Panc1 (cell line): ENCODE measurements around the gene INTS4. TPM values are rescaled to one million over a fixed set of nuclear protein-coding genes. Genes with fewer than 3 reads are reported as not detected.
"Not testable (repeated sequence)": the region's sequence is repeated elsewhere in the genome, so short reads cannot be mapped to it uniquely, and the experiment has no call there.

Source experiments
- ATAC-seq: fragments of 200-7000 bp; cut with Tn5 transposase; 2 replicates; pipeline ENCODE4 v1.9.1; 2020; ENCODE audit warnings: mild to moderate bottlenecking, moderate library complexity
- BruUV-seq: library from RNA; stranded (reverse); fragments of 400-500 nt; replicated peaks from 2 replicates; lab custom pipeline; 2021; lab: Mats Ljungman, UMichigan
- CTCF ChIA-PET: fragments of 300-600 bp; sonication (Branson Sonifier 250); formaldehyde crosslinking; loops from one replicate; lab custom pipeline; 2022; ENCODE audit warnings: antibody characterized with exemption; lab: Charles Lee
- POLR2A ChIA-PET: fragments of 300-600 bp; sonication (Branson Sonifier 250); formaldehyde crosslinking; loops from one replicate; lab custom pipeline; 2022; ENCODE audit warnings: antibody characterized with exemption; lab: Charles Lee
- DNase-seq: peaks from one replicate; pipeline ENCODE4 v3.0.0-alpha.2; 2010; ENCODE audit warnings: low read depth, low spot score
- H3K27ac ChIP-seq: 2 replicates; pipeline ENCODE4 v1.5.1; 2011; ENCODE audit warnings: mild to moderate bottlenecking, low read length, inconsistent platforms
- H3K27me3 ChIP-seq: fragments of 200-500 bp; sonication (Bioruptor generic); 2 replicates; pipeline ENCODE4 v1.6.0; 2014; ENCODE audit warnings: low read length, inconsistent platforms; ENCODE audit not compliant: control insufficient read depth, insufficient read depth
- H3K36me3 ChIP-seq: fragments of 200-500 bp; sonication (Bioruptor generic); 2 replicates; pipeline ENCODE4 v1.5.1; 2014; ENCODE audit warnings: inconsistent platforms, mild to moderate bottlenecking, low read length, moderate library complexity; ENCODE audit not compliant: control insufficient read depth, insufficient read depth
- H3K4me1 ChIP-seq: 2 replicates; pipeline ENCODE4 v1.5.1; 2011; ENCODE audit warnings: inconsistent platforms, mild to moderate bottlenecking, low read length, moderate library complexity; ENCODE audit not compliant: control insufficient read depth, insufficient read depth
- H3K4me3 ChIP-seq, 2 experiments: 2 replicates each; pipeline ENCODE4 v1.5.1; 2011 to 2012; ENCODE audit warnings: low read depth in 2 of 2, low read length in 2 of 2, mild to moderate bottlenecking in 2 of 2, inconsistent platforms in 1 of 2, moderate library complexity in 1 of 2
- H3K9me3 ChIP-seq: fragments of 200-500 bp; sonication (Bioruptor generic); 2 replicates; pipeline ENCODE4 v1.5.1; 2014; ENCODE audit warnings: low read depth, mild to moderate bottlenecking, inconsistent platforms, low read length, moderate library complexity; ENCODE audit not compliant: control insufficient read depth, insufficient read depth
- POLR2AphosphoS5 ChIP-seq: IDR thresholded peaks from 2 replicates; pipeline ENCODE4 v1.6.1; 2012; ENCODE audit warnings: mild to moderate bottlenecking, low read depth, low read length, moderate library complexity
- SIN3A ChIP-seq: IDR thresholded peaks from 2 replicates; pipeline ENCODE4 v1.6.1; 2012; ENCODE audit warnings: low read depth, mild to moderate bottlenecking, low read length, moderate library complexity, borderline replicate concordance; ENCODE audit not compliant: insufficient read depth
- TCF7L2 ChIP-seq: IDR thresholded peaks from 2 replicates; pipeline ENCODE4 v1.6.1; 2011; ENCODE audit warnings: mild to moderate bottlenecking, low read depth, low read length, inconsistent platforms
- in situ Hi-C: cut with HindIII; loops from 2 replicates; pipeline ENCODE4 v1.10.0; 2016; ENCODE audit warnings: low sequenced_read_pairs, low pct_unique_long_range_greater_than_20kb
- intact Hi-C: fragments of 100-400 bp; cut with micrococcal nuclease; formaldehyde crosslinking; loops from one replicate; pipeline ENCODE4 v1.10.0; 2022; ENCODE audit not compliant: unreplicated experiment
- total RNA-seq: library from RNA; stranded (reverse); gene quantifications from one replicate; pipeline ENCODE4 v1.2.1, GENCODE V29; 2021; ENCODE audit not compliant: unreplicated experiment
- TF ChIP-seq, protein P1 (sequence below), 2 experiments: IDR thresholded peaks; 2 replicates each; pipeline ENCODE4 v1.6.1; 2011 to 2012; ENCODE audit warnings: low read depth in 2 of 2, control low read depth in 1 of 2, low read length in 1 of 2, mild to moderate bottlenecking in 1 of 2, moderate library complexity in 1 of 2; ENCODE audit not compliant: insufficient read depth in 1 of 2
- TF ChIP-seq, protein P2 (sequence below): fragments of 450-650 bp; IDR thresholded peaks from 2 replicates; pipeline ENCODE4 v1.5.1; 2017; ENCODE audit warnings: mild to moderate bottlenecking

INTS4 gene
- total RNA-seq, 1 experiment from 2014 or later: 48.2 TPM

DNA sequence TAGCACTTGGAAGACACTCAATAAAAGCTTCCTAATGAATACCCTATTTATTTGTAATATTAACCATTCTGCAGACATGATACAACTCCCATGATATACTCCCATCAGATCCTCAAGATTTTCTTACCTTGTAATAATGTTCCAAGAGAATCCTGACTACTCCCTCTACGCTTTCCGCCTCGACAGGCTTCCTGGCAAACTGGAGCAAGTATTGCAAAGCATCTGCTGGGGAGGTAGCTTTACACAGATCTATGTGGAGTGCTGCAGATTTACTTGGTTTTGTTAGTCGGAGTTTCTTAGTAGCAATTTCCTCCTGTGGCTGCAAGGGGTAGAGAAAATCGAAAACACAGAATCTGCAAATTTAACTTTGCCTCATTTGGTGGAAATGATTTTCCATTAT lies 3.5 kb downstream of the INTS4 start:
- no peak for DNase-seq
- ChIA-PET POLR2A (no interaction called here), CTCF (no interaction called here)
- no peak overlapping the region for H3K4me3 ChIP-seq
- ATAC-seq: no peak
- H3K4me1 ChIP-seq: peaks cover 13% of the 10 kb centered on the region; the same call in 1 of the 2 replicates
- in situ Hi-C loops (no loop called here), intact Hi-C loops (no loop called here)
- H3K27ac ChIP-seq: no peak overlapping the region
- TF ChIP-seq TCF7L2: no peak
- TF ChIP-seq SIN3A: no peak
- TF ChIP-seq POLR2AphosphoS5: no peak
- TF ChIP-seq, protein P1, sequence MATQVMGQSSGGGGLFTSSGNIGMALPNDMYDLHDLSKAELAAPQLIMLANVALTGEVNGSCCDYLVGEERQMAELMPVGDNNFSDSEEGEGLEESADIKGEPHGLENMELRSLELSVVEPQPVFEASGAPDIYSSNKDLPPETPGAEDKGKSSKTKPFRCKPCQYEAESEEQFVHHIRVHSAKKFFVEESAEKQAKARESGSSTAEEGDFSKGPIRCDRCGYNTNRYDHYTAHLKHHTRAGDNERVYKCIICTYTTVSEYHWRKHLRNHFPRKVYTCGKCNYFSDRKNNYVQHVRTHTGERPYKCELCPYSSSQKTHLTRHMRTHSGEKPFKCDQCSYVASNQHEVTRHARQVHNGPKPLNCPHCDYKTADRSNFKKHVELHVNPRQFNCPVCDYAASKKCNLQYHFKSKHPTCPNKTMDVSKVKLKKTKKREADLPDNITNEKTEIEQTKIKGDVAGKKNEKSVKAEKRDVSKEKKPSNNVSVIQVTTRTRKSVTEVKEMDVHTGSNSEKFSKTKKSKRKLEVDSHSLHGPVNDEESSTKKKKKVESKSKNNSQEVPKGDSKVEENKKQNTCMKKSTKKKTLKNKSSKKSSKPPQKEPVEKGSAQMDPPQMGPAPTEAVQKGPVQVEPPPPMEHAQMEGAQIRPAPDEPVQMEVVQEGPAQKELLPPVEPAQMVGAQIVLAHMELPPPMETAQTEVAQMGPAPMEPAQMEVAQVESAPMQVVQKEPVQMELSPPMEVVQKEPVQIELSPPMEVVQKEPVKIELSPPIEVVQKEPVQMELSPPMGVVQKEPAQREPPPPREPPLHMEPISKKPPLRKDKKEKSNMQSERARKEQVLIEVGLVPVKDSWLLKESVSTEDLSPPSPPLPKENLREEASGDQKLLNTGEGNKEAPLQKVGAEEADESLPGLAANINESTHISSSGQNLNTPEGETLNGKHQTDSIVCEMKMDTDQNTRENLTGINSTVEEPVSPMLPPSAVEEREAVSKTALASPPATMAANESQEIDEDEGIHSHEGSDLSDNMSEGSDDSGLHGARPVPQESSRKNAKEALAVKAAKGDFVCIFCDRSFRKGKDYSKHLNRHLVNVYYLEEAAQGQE (IDR thresholded peaks at IDR 0.05; ENCODE audit: insufficient read depth in 1 of 2, low read depth in 2 of 2, low read length in 1 of 2): no peak
- TF ChIP-seq, protein P2, sequence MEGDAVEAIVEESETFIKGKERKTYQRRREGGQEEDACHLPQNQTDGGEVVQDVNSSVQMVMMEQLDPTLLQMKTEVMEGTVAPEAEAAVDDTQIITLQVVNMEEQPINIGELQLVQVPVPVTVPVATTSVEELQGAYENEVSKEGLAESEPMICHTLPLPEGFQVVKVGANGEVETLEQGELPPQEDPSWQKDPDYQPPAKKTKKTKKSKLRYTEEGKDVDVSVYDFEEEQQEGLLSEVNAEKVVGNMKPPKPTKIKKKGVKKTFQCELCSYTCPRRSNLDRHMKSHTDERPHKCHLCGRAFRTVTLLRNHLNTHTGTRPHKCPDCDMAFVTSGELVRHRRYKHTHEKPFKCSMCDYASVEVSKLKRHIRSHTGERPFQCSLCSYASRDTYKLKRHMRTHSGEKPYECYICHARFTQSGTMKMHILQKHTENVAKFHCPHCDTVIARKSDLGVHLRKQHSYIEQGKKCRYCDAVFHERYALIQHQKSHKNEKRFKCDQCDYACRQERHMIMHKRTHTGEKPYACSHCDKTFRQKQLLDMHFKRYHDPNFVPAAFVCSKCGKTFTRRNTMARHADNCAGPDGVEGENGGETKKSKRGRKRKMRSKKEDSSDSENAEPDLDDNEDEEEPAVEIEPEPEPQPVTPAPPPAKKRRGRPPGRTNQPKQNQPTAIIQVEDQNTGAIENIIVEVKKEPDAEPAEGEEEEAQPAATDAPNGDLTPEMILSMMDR: no peak
- H3K27me3 ChIP-seq: no peaks in the 10 kb centered on the region
- no TSS peak for BruUV-seq
- H3K36me3 ChIP-seq: peaks cover 3% of the 10 kb centered on the region
- no peaks in the 10 kb centered on the region for H3K9me3 ChIP-seq

DNA sequence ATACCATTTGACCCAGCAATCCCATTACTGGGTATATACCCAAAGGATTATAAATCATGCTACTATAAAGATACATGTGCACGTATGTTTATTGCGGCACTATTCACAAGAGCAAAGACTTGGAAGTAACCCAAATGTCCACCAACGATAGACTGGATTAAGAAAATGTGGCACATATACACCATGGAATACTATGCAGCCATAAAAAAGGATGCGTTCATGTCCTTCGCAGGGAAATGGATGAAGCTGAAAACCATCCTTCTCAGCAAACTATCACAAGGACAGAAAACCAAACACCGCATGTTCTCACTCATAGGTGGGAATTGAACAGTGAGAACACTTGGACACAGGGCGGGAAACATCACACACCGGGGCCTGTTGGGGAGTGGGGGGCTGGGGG lies 8.0 kb downstream of the INTS4 start:
- DNase-seq, intact Hi-C loops, CTCF ChIA-PET, BruUV-seq, H3K27me3 ChIP-seq, H3K9me3 ChIP-seq, H3K27ac ChIP-seq, H3K4me3 ChIP-seq, H3K36me3 ChIP-seq, in situ Hi-C loops, POLR2A ChIA-PET, H3K4me1 ChIP-seq, ATAC-seq: not testable (repeated sequence)

DNA sequence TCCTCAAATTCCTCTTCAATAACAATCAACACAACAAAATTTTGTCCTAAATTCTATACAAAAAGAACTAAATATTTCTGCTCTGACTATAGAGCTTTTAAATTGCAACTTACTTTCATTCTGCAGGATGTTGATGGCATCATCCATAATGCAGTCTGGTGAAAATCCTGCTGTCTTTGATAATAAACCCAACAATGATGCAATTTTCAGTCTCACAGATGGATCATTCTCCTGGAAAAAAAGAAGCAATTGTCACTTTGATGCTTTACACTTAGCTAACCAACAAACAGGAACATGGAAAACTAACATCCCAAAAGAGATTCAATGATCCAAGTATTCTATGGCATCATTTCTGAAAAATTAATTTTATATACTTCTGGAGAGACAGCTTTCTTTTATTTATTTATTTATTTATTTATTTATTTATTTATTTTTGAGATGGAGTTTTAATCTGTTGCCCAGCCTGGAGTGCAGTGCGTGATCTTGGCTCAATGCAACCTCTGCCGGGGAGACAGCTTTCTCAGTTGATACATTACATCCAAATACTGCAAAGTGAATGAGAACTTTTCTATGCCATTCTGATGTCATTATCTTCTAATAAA lies 13.0 kb downstream of the INTS4 start:
- POLR2A ChIA-PET: interaction anchor here (1.1 kb wide), 1 partner anchor 12 kb away, joined by 22 read pairs; no protein-coding TSS in a partner anchor
- CTCF ChIA-PET: interaction anchor here (0.7 kb wide), 2 partner anchors 11 to 64 kb away, joined by 3 read pairs; no protein-coding TSS in a partner anchor
- no TSS peak for BruUV-seq

More for the DNA sequence above, 13.0 kb downstream of the INTS4 start:
- TF ChIP-seq, protein P2: no peak
- TF ChIP-seq TCF7L2 (no peak), POLR2AphosphoS5 (no peak), SIN3A (no peak)
- TF ChIP-seq, protein P1 (IDR thresholded peaks at IDR 0.05; ENCODE audit: insufficient read depth in 1 of 2, low read depth in 2 of 2, low read length in 1 of 2): no peak
- H3K9me3 ChIP-seq: no peaks in the 10 kb centered on the region
- H3K4me3 ChIP-seq: no peak overlapping the region
- ATAC-seq (no peak), DNase-seq (no peak)
- no peaks in the 10 kb centered on the region; the same call in 1 of the 2 replicates for H3K36me3 ChIP-seq
- no peak overlapping the region for H3K27ac ChIP-seq
- no peaks in the 10 kb centered on the region for H3K27me3 ChIP-seq
- H3K4me1 ChIP-seq: no peaks in the 10 kb centered on the region
- in situ Hi-C loops: no loop called here
- intact Hi-C loops: no loop called here
